Neuronal stem cell (in vitro differentiated cells): Measurements from ENCODE around the gene MDFIC.

ENCODE experiments used
- DNase-seq: peaks from one replicate; pipeline ENCODE4 v3.0.0-alpha.2; 2013; ENCODE audit warnings: low spot score
- H2AFZ ChIP-seq: one replicate; pipeline ENCODE4 v1.6.1; 2013; ENCODE audit warnings: mild to moderate bottlenecking, low read length, inconsistent platforms
- H2AK5ac ChIP-seq: 2 replicates; pipeline ENCODE4 v1.6.1; 2013; ENCODE audit warnings: low read depth, mild to moderate bottlenecking, inconsistent platforms, low read length, moderate library complexity, mixed read lengths
- H2BK120ac ChIP-seq: 2 replicates; pipeline ENCODE4 v1.6.1; 2013; ENCODE audit warnings: low read depth, mild to moderate bottlenecking, inconsistent platforms, low read length, moderate library complexity, mixed read lengths
- H2BK12ac ChIP-seq: one replicate; pipeline ENCODE4 v1.6.1; 2013; ENCODE audit warnings: low read length, inconsistent platforms
- H2BK15ac ChIP-seq: 2 replicates; pipeline ENCODE4 v1.6.1; 2013; ENCODE audit warnings: mild to moderate bottlenecking, low read length, inconsistent platforms, mixed read lengths
- H2BK5ac ChIP-seq: one replicate; pipeline ENCODE4 v1.6.1; 2013; ENCODE audit warnings: inconsistent platforms, mild to moderate bottlenecking, low read length, moderate library complexity
- H3K14ac ChIP-seq: one replicate; pipeline ENCODE4 v1.6.1; 2013; ENCODE audit warnings: low read length, inconsistent platforms
- H3K18ac ChIP-seq: 2 replicates; pipeline ENCODE4 v1.6.1; 2013; ENCODE audit warnings: low read length, inconsistent platforms
- H3K23ac ChIP-seq: 2 replicates; pipeline ENCODE4 v1.6.1; 2013; ENCODE audit warnings: low read depth, mild to moderate bottlenecking, mixed read lengths, low read length, inconsistent platforms; ENCODE audit not compliant: poor library complexity
- H3K27ac ChIP-seq: replicated peaks from 3 replicates; pipeline ENCODE4 v1.5.1; 2013; ENCODE audit warnings: low read length, inconsistent platforms
- H3K27me3 ChIP-seq, 3 experiments: 2 replicates each; pipeline ENCODE4 v1.6.1; 2013; ENCODE audit warnings: low read length in 3 of 3, mild to moderate bottlenecking in 2 of 3, inconsistent platforms in 1 of 3, low read depth in 1 of 3, mixed read lengths in 1 of 3, moderate library complexity in 1 of 3; ENCODE audit not compliant: control insufficient read depth in 3 of 3, insufficient read depth in 3 of 3
- H3K36me3 ChIP-seq, 2 donors: replicated peaks in 1 of 2; 2 replicates each; pipeline ENCODE4 v1.6.1; 2013; ENCODE audit warnings: low read length in 2 of 2; ENCODE audit not compliant: control insufficient read depth in 2 of 2, insufficient read depth in 2 of 2
- H3K4ac ChIP-seq: 2 replicates; pipeline ENCODE4 v1.6.1; 2013; ENCODE audit warnings: inconsistent platforms, mild to moderate bottlenecking, low read length, moderate library complexity
- H3K4me1 ChIP-seq, 2 donors: 1 replicate in 1 of 2; 2 replicates in 1 of 2; pipeline ENCODE4 v1.6.1; 2013; ENCODE audit warnings: low read length in 2 of 2, low read depth in 1 of 2; ENCODE audit not compliant: control insufficient read depth in 2 of 2, insufficient read depth in 1 of 2
- H3K4me2 ChIP-seq: one replicate; pipeline ENCODE4 v1.6.1; 2013; ENCODE audit warnings: mild to moderate bottlenecking, low read length, inconsistent platforms; ENCODE audit not compliant: insufficient read depth, poor library complexity, severe bottlenecking
- H3K4me3 ChIP-seq, 2 donors: 2 replicates each; pipeline ENCODE4 v1.5.1; 2013; ENCODE audit warnings: low read length in 2 of 2, mild to moderate bottlenecking in 2 of 2, inconsistent platforms in 1 of 2, moderate library complexity in 1 of 2
- H3K79me1 ChIP-seq: one replicate; pipeline ENCODE4 v1.6.1; 2013; ENCODE audit warnings: low read depth, mild to moderate bottlenecking, inconsistent platforms, low read length, moderate library complexity
- H3K9ac ChIP-seq: one replicate; pipeline ENCODE4 v1.6.1; 2013; ENCODE audit warnings: mild to moderate bottlenecking, low read depth, low read length, inconsistent platforms; ENCODE audit not compliant: poor library complexity
- H3K9me3 ChIP-seq, 2 donors: replicated peaks in 1 of 2; 2 replicates each; pipeline versions ENCODE3 to v1.6.1; 2013; ENCODE audit warnings: low read length in 2 of 2, mild to moderate bottlenecking in 2 of 2, inconsistent platforms in 1 of 2, low read depth in 1 of 2, mixed read lengths in 1 of 2, moderate library complexity in 1 of 2; ENCODE audit not compliant: control insufficient read depth in 2 of 2, insufficient read depth in 1 of 2
- H4K8ac ChIP-seq: one replicate; pipeline ENCODE4 v1.6.1; 2013; ENCODE audit warnings: low read depth, mild to moderate bottlenecking, inconsistent platforms, low read length, moderate library complexity
- H4K91ac ChIP-seq: one replicate; pipeline ENCODE4 v1.6.1; 2013; ENCODE audit warnings: low read length, low read depth, mild to moderate bottlenecking, inconsistent platforms; ENCODE audit not compliant: poor library complexity
- WGBS, 2 donors: extraction: QIAGEN DNeasy Blood & Tissue Kit; methylation state at CpG; one replicate each; pipeline ENCODE4 v1.1.7; 2013; ENCODE audit warnings: missing lambda C conversion rate in 2 of 2, mixed read lengths in 1 of 2; ENCODE audit not compliant: insufficient read length in 2 of 2, insufficient replicate concordance in 1 of 2; ENCODE audit errors: extremely low coverage in 2 of 2; 5-methylcytosine and 5-hydroxymethylcytosine counted together

MDFIC gene

DNA sequence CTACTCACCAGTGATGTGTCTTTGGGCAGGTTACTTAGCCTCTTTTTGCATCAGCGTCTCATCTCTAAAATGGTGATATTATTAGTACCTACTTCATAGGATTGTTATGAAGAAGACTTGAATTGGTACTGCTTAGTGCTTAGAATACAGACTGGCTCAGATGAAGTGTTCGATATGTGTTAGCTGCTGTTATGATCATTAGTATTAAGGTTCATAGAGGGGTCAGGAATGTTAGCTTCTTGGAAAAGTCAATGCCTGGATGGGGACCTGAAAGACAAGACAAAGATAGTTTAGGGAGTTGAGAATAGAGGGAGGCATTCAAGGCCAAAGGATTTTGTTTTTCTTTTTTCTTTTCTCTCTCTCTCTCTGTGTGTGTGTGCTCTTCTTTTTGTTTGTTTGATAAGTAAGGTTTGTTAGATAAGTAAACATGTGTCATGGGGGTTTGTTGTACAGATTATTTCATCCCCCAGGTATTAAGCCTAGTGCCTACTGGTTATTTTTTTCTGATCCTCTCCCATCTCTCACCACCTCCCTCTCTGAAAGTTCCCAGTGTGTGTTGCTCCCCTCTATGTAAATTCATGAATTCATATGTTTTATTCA lies 63.3 kb downstream of the MDFIC start:
- Histone ChIP-seq H2AK5ac (no peak overlapping the region), H3K9me3 (no peaks in the 10 kb centered on the region), H2BK120ac (no peak overlapping the region), H3K14ac (no peak overlapping the region), H2BK5ac (no peak overlapping the region), H4K91ac (no peak overlapping the region), H2BK12ac (no peak overlapping the region), H3K4me3 (no peak overlapping the region), H3K18ac (no peak overlapping the region), H3K9ac (no peak overlapping the region), H4K8ac (no peak overlapping the region), H2BK15ac (no peak overlapping the region), H3K79me1 (no peaks in the 10 kb centered on the region), H3K4ac (no peak overlapping the region), H2AFZ (no peak overlapping the region), H3K23ac (no peak overlapping the region), H3K4me2 (no peak overlapping the region), H3K27me3 (no peaks in the 10 kb centered on the region), H3K36me3 (peaks cover 0 to 4% of the 10 kb centered on the region in 2 donors), H3K27ac (no peak overlapping the region), H3K4me1 (peaks cover 0 to 2% of the 10 kb centered on the region in 2 donors)
- no CpG with 5 or more reads among the region's 2 CpGs for WGBS, 2 donors
- DNase-seq = no peak

DNA sequence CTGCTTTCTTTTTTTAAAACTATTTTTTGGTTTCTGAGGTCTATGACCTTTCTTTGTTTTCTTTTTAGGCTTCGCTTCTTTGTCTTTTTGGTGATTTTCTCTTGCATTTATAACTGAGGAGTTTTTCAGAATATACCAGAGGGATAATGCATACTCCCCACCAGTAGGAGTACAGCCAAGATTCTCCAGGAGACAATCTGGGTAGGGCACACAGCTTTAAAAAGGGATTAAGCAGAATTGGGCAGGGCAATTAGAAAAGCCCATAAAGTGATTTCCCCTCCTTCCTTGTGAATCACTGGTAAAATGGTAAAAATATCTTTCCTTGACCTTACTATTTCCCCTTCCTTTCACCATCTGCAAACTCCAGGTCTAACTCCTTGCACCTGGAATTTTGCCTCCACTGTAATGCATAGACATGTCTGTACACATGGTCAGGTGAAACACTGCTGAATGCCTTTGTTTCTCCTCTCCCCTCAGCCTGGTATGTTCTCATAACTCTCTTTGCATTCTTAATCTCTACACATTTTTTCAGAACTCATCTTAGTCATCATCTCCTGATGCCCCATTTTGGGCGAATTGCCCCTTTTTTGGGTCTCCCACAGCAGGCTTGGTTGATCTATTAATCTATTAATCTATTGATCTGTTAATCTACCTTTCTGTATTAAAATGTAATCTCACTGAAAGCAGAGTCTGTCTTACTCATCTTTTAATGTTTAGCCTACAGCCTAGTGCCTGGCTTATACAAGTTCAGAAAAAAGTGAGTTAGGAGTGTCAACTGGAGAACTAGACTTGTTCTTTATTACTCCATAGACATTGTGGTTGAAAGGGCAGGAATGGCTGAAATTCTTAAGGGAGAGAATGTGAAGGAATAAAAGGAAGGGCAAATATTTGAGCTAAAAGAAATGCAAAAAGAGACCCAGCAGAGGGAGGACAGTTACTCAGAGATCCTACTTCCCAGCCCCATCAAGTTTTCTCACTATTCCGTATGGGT lies 64.6 kb downstream of the MDFIC start:
- Histone ChIP-seq H3K9me3 (no peaks in the 10 kb centered on the region), H2BK5ac (no peak overlapping the region), H3K23ac (no peak overlapping the region), H4K91ac (no peak overlapping the region), H3K4me2 (no peak overlapping the region), H3K9ac (no peak overlapping the region), H2BK120ac (no peak overlapping the region), H3K4me1 (peaks cover 0 to 2% of the 10 kb centered on the region in 2 donors), H3K18ac (no peak overlapping the region), H3K27ac (no peak overlapping the region), H2BK12ac (no peak overlapping the region), H2BK15ac (no peak overlapping the region), H4K8ac (no peak overlapping the region), H3K36me3 (peaks cover 0 to 2% of the 10 kb centered on the region in 2 donors), H3K27me3 (no peaks in the 10 kb centered on the region), H2AFZ (no peak overlapping the region), H3K4ac (no peak overlapping the region), H3K4me3 (no peak overlapping the region), H3K79me1 (no peaks in the 10 kb centered on the region), H3K14ac (no peak overlapping the region), H2AK5ac (no peak overlapping the region)
- no peak for DNase-seq
- WGBS, 2 donors = no CpG with 5 or more reads among the region's 3 CpGs

GRCh38 chr7:114988026-114988425 lies 66.1 kb downstream of the MDFIC start:
- Histone ChIP-seq H3K18ac (no peak overlapping the region), H2AK5ac (no peak overlapping the region), H3K9ac (no peak overlapping the region), H2BK5ac (no peak overlapping the region), H3K36me3 (peaks cover 0 to 2% of the 10 kb centered on the region in 2 donors), H4K91ac (no peak overlapping the region), H2AFZ (no peak overlapping the region), H3K23ac (no peak overlapping the region), H2BK12ac (no peak overlapping the region), H3K14ac (no peak overlapping the region), H3K4me3 (no peak overlapping the region), H3K4me1 (peaks cover 0 to 2% of the 10 kb centered on the region in 2 donors), H4K8ac (no peak overlapping the region), H2BK15ac (no peak overlapping the region), H3K27ac (no peak overlapping the region), H3K27me3 (no peaks in the 10 kb centered on the region), H3K9me3 (no peaks in the 10 kb centered on the region), H3K4me2 (no peak overlapping the region), H3K4ac (no peak overlapping the region), H2BK120ac (no peak overlapping the region), H3K79me1 (no peaks in the 10 kb centered on the region)
- WGBS, 2 donors = no CpG with 5 or more reads among the region's 1 CpG
- DNase-seq = no peak

GRCh38 chr7:114988755-114989375 lies 67.0 kb downstream of the MDFIC start:
- Histone ChIP-seq H3K4me3 (no peak overlapping the region), H4K91ac (no peak overlapping the region), H3K4me2 (no peak overlapping the region), H3K4ac (no peak overlapping the region), H3K27me3 (no peaks in the 10 kb centered on the region), H2BK12ac (no peak overlapping the region), H2AFZ (no peak overlapping the region), H2BK15ac (no peak overlapping the region), H3K9me3 (no peaks in the 10 kb centered on the region), H2BK120ac (no peak overlapping the region), H3K23ac (no peak overlapping the region), H2AK5ac (no peak overlapping the region), H3K27ac (no peak overlapping the region), H3K9ac (no peak overlapping the region), H3K4me1 (peaks cover 0 to 2% of the 10 kb centered on the region in 2 donors), H3K79me1 (no peaks in the 10 kb centered on the region), H3K14ac (no peak overlapping the region), H2BK5ac (no peak overlapping the region), H3K18ac (no peak overlapping the region), H3K36me3 (peaks cover 0 to 2% of the 10 kb centered on the region in 2 donors), H4K8ac (no peak overlapping the region)
- WGBS, 2 donors = no CpG with 5 or more reads among the region's 2 CpGs
- DNase-seq = no peak
